ENCODE data around the gene OR52D1.

OR52D1 gene

GRCh38 chr11:5500393-5500801 is 11.9 kb downstream of the OR52D1 start:
- Mint-ChIP-seq H3K36me3 (ENCODE audit: low read depth) (no peaks in the 10 kb centered on the region), H3K4me3 (no peak overlapping the region), H3K27ac (no peak overlapping the region), H3K9me3 (no peaks in the 10 kb centered on the region), H3K4me1 (no peaks in the 10 kb centered on the region), H3K27me3 (peaks cover 2% of the 10 kb centered on the region)
- ATAC-seq (no peak), DNase-seq (no peak)

- Mint-ChIP-seq H3K4me1 (no peaks in the 10 kb centered on the region), H3K9me3 (no peaks in the 10 kb centered on the region), H3K27me3 (peaks cover 2% of the 10 kb centered on the region), H3K36me3 (ENCODE audit: low read depth) (no peaks in the 10 kb centered on the region), H3K27ac (no peak overlapping the region), H3K4me3 (no peak overlapping the region)
- ATAC-seq (no peak), DNase-seq (no peak)
Measured at GRCh38 chr11:5504403-5504921, 16.0 kb downstream of the OR52D1 start.

- Mint-ChIP-seq H3K4me1 (no peaks in the 10 kb centered on the region), H3K9me3 (no peaks in the 10 kb centered on the region), H3K27me3 (peaks cover 4% of the 10 kb centered on the region), H3K27ac (no peak overlapping the region), H3K36me3 (ENCODE audit: low read depth) (no peaks in the 10 kb centered on the region), H3K4me3 (no peak overlapping the region)
- DNase-seq (no peak), ATAC-seq (no peak)
Measured at GRCh38 chr11:5505363-5506048, 17.0 kb downstream of the OR52D1 start.

GRCh38 chr11:5507177-5507932 is 18.9 kb downstream of the OR52D1 start:
- no peak for ATAC-seq
- Mint-ChIP-seq H3K4me3 (no peak overlapping the region), H3K27me3 (peaks cover 2% of the 10 kb centered on the region), H3K4me1 (no peaks in the 10 kb centered on the region), H3K9me3 (no peaks in the 10 kb centered on the region), H3K36me3 (ENCODE audit: low read depth) (no peaks in the 10 kb centered on the region), H3K27ac (no peak overlapping the region)
- no peak for DNase-seq

- no peak for ATAC-seq
- H3K27me3 Mint-ChIP-seq, result peaks cover 2% of the 10 kb centered on the region
- no peaks in the 10 kb centered on the region for H3K36me3 Mint-ChIP-seq (ENCODE audit: low read depth)
- H3K27ac Mint-ChIP-seq, result no peak overlapping the region
- H3K9me3 Mint-ChIP-seq, result no peaks in the 10 kb centered on the region
- no peak for DNase-seq
- H3K4me3 Mint-ChIP-seq, result no peak overlapping the region
- H3K4me1 Mint-ChIP-seq, result no peaks in the 10 kb centered on the region
Measured at GRCh38 chr11:5507933-5508305, 19.4 kb downstream of the OR52D1 start.

- Mint-ChIP-seq H3K4me3 (no peak overlapping the region), H3K4me1 (no peaks in the 10 kb centered on the region), H3K27me3 (peaks cover 2% of the 10 kb centered on the region), H3K9me3 (no peaks in the 10 kb centered on the region), H3K27ac (no peak overlapping the region), H3K36me3 (ENCODE audit: low read depth) (no peaks in the 10 kb centered on the region)
- DNase-seq, result no peak
- peak; percentile 29 for ATAC-seq
Measured at GRCh38 chr11:5508605-5509004, 20.1 kb downstream of the OR52D1 start.

- ATAC-seq (no peak), DNase-seq (no peak)
- no peaks in the 10 kb centered on the region for H3K4me1 Mint-ChIP-seq
- H3K9me3 Mint-ChIP-seq, result no peaks in the 10 kb centered on the region
- H3K27me3 Mint-ChIP-seq, result peaks cover 2% of the 10 kb centered on the region
- H3K36me3 Mint-ChIP-seq (ENCODE audit: low read depth), result no peaks in the 10 kb centered on the region
- no peak within 1 kb of the TSS for H3K4me3 Mint-ChIP-seq
- no peak within 1 kb of the TSS for H3K27ac Mint-ChIP-seq
Measured at GRCh38 chr11:5509803-5510202, 21.3 kb downstream of the OR52D1 start, which contains the start of gene UBQLN3. TSS of gene UBQLN3 (minus strand) at chr11:5509957. CDS start at chr11:5509558, 399 bp downstream.

GRCh38 chr11:5514841-5515240 is 26.4 kb downstream of the OR52D1 start:
- no peak for DNase-seq
- H3K27me3 Mint-ChIP-seq, result no peaks in the 10 kb centered on the region

GRCh38 chr11:5516599-5516998 is 28.1 kb downstream of the OR52D1 start, which contains the start of gene UBQLNL:
TSS of gene UBQLNL (minus strand) at chr11:5516699. CDS start at chr11:5516441, 258 bp downstream.
- DNase-seq, result no peak
- Mint-ChIP-seq H3K27ac (no peak within 1 kb of the TSS), H3K4me1 (no peaks in the 10 kb centered on the region), H3K4me3 (no peak within 1 kb of the TSS), H3K27me3 (no peaks in the 10 kb centered on the region), H3K36me3 (ENCODE audit: low read depth) (no peaks in the 10 kb centered on the region), H3K9me3 (no peaks in the 10 kb centered on the region)
- no peak for ATAC-seq

More at GRCh38 chr11:5514841-5515240, 26.4 kb downstream of the OR52D1 start:
- ATAC-seq, result no peak
- Mint-ChIP-seq H3K4me1 (no peaks in the 10 kb centered on the region), H3K9me3 (no peaks in the 10 kb centered on the region), H3K4me3 (no peak overlapping the region), H3K36me3 (ENCODE audit: low read depth) (no peaks in the 10 kb centered on the region), H3K27ac (no peak overlapping the region)

- Mint-ChIP-seq H3K36me3 (ENCODE audit: low read depth) (no peaks in the 10 kb centered on the region), H3K9me3 (no peaks in the 10 kb centered on the region), H3K4me3 (no peak overlapping the region), H3K27ac (no peak overlapping the region), H3K27me3 (no peaks in the 10 kb centered on the region), H3K4me1 (no peaks in the 10 kb centered on the region)
- DNase-seq (no peak), ATAC-seq (no peak)
Measured at GRCh38 chr11:5521540-5521939, 33.1 kb downstream of the OR52D1 start.

GRCh38 chr11:5522308-5522707 is 33.8 kb downstream of the OR52D1 start:
- DNase-seq (no peak), ATAC-seq (no peak)
- H3K4me3 Mint-ChIP-seq, result no peak overlapping the region
- H3K36me3 Mint-ChIP-seq (ENCODE audit: low read depth), result no peaks in the 10 kb centered on the region
- H3K27me3 Mint-ChIP-seq, result no peaks in the 10 kb centered on the region
- H3K4me1 Mint-ChIP-seq, result no peaks in the 10 kb centered on the region
- no peaks in the 10 kb centered on the region for H3K9me3 Mint-ChIP-seq
- H3K27ac Mint-ChIP-seq, result no peak overlapping the region

GRCh38 chr11:5524756-5525155 is 36.3 kb downstream of the OR52D1 start:
- Mint-ChIP-seq H3K27me3 (no peaks in the 10 kb centered on the region), H3K4me1 (no peaks in the 10 kb centered on the region), H3K36me3 (ENCODE audit: low read depth) (no peaks in the 10 kb centered on the region), H3K27ac (no peak overlapping the region), H3K4me3 (no peak overlapping the region), H3K9me3 (no peaks in the 10 kb centered on the region)
- DNase-seq (no peak), ATAC-seq (no peak)

- no peak overlapping the region for H3K4me3 Mint-ChIP-seq
- H3K9me3 Mint-ChIP-seq, result no peaks in the 10 kb centered on the region
- no peaks in the 10 kb centered on the region for H3K4me1 Mint-ChIP-seq
- H3K27me3 Mint-ChIP-seq, result no peaks in the 10 kb centered on the region
- H3K36me3 Mint-ChIP-seq (ENCODE audit: low read depth), result no peaks in the 10 kb centered on the region
- no peak overlapping the region for H3K27ac Mint-ChIP-seq
- ATAC-seq (no peak), DNase-seq (no peak)
Measured at GRCh38 chr11:5527716-5528115, 39.2 kb downstream of the OR52D1 start.

GRCh38 chr11:5528495-5528894 is 40.0 kb downstream of the OR52D1 start:
- no peak for DNase-seq
- H3K4me3 Mint-ChIP-seq, result no peak overlapping the region
- no peaks in the 10 kb centered on the region for H3K9me3 Mint-ChIP-seq
- no peak overlapping the region for H3K27ac Mint-ChIP-seq
- no peaks in the 10 kb centered on the region for H3K27me3 Mint-ChIP-seq
- no peaks in the 10 kb centered on the region for H3K36me3 Mint-ChIP-seq (ENCODE audit: low read depth)
- H3K4me1 Mint-ChIP-seq, result no peaks in the 10 kb centered on the region
- no peak for ATAC-seq

Data from activated naive CD8-positive, alpha-beta T cell treated with anti-CD3 and anti-CD28 coated beads, Interleukin-2, amount 50 U/mL, for 24 hours (primary cell).